ENCODE measurements around the gene IL18R1.
A peak's percentile ranks its signal among the peaks of the same experiment; 100 is the strongest.
"Not testable (repeated sequence)": the region's sequence is repeated elsewhere in the genome, so short reads cannot be mapped to it uniquely, and the experiment has no call there.

IL18R1 gene

GRCh38 chr2:102355526-102356380 is at the start of gene IL18R1:
IL18R1 (plus strand) TSS chr2:102355796; CDS start chr2:102362661, 6,865 bp downstream.
- DNase-seq (ENCODE audit: low read depth, low spot score): peak; percentile 77

- DNase-seq (ENCODE audit: low read depth, low spot score): no peak
Observed at GRCh38 chr2:102306125-102306524, 49.5 kb upstream of the IL18R1 start.

- DNase-seq (ENCODE audit: low read depth, low spot score): no peak
Observed at GRCh38 chr2:102310964-102311640, 44.5 kb upstream of the IL18R1 start, which contains the start of gene IL1RL1. IL1RL1 (plus strand) TSS chr2:102311563; CDS start chr2:102338265, 26,702 bp downstream.

- no peak for DNase-seq (ENCODE audit: low read depth, low spot score)
Observed at GRCh38 chr2:102313025-102313424, 42.6 kb upstream of the IL18R1 start.

- DNase-seq (ENCODE audit: low read depth, low spot score): no peak
Observed at GRCh38 chr2:102313471-102313870, 42.1 kb upstream of the IL18R1 start.

GRCh38 chr2:102313950-102314349 is 41.6 kb upstream of the IL18R1 start:
- no peak for DNase-seq (ENCODE audit: low read depth, low spot score)

- DNase-seq (ENCODE audit: low read depth, low spot score): no peak
Observed at GRCh38 chr2:102315921-102316320, 39.7 kb upstream of the IL18R1 start.

GRCh38 chr2:102317715-102318114 is 37.9 kb upstream of the IL18R1 start:
- DNase-seq (ENCODE audit: low read depth, low spot score): no peak

GRCh38 chr2:102318437-102318836 is 37.2 kb upstream of the IL18R1 start:
- no peak for DNase-seq (ENCODE audit: low read depth, low spot score)

GRCh38 chr2:102321941-102322719 is 33.5 kb upstream of the IL18R1 start:
- DNase-seq (ENCODE audit: low read depth, low spot score): peak; percentile 11

- not testable (repeated sequence) for DNase-seq (ENCODE audit: low read depth, low spot score)
Observed at GRCh38 chr2:102324914-102325313, 30.7 kb upstream of the IL18R1 start.

- DNase-seq (ENCODE audit: low read depth, low spot score): no peak
Observed at GRCh38 chr2:102331311-102331980, 24.1 kb upstream of the IL18R1 start.

- no peak for DNase-seq (ENCODE audit: low read depth, low spot score)
Observed at GRCh38 chr2:102334486-102334885, 21.1 kb upstream of the IL18R1 start.

GRCh38 chr2:102335871-102336366 is 19.7 kb upstream of the IL18R1 start:
- DNase-seq (ENCODE audit: low read depth, low spot score): no peak

GRCh38 chr2:102336502-102336945 is 19.1 kb upstream of the IL18R1 start:
- DNase-seq (ENCODE audit: low read depth, low spot score): no peak

GRCh38 chr2:102337012-102337411 is 18.6 kb upstream of the IL18R1 start:
- no peak for DNase-seq (ENCODE audit: low read depth, low spot score)

- DNase-seq (ENCODE audit: low read depth, low spot score): no peak
Observed at GRCh38 chr2:102337481-102338386, 17.9 kb upstream of the IL18R1 start.

- no peak for DNase-seq (ENCODE audit: low read depth, low spot score)
Observed at GRCh38 chr2:102340778-102341177, 14.8 kb upstream of the IL18R1 start.

- no peak for DNase-seq (ENCODE audit: low read depth, low spot score)
Observed at GRCh38 chr2:102342888-102343287, 12.7 kb upstream of the IL18R1 start.

GRCh38 chr2:102344397-102344796 is 11.2 kb upstream of the IL18R1 start:
- no peak for DNase-seq (ENCODE audit: low read depth, low spot score)
